Astrocyte (in vitro differentiated cells and primary cell): Measurements from ENCODE around the gene DBNDD2.

Experiments
- CTCF ChIP-seq: IDR thresholded peaks from 2 replicates; pipeline ENCODE4 v1.5.1; 2011; ENCODE audit warnings: low read depth, mild to moderate bottlenecking, inconsistent platforms, low read length, moderate library complexity; ENCODE audit not compliant: insufficient read depth
- EZH2 ChIP-seq: IDR thresholded peaks from 2 replicates; pipeline ENCODE4 v1.6.1; 2012; ENCODE audit warnings: mild to moderate bottlenecking, low read length, inconsistent platforms; ENCODE audit not compliant: insufficient read depth

DNA sequence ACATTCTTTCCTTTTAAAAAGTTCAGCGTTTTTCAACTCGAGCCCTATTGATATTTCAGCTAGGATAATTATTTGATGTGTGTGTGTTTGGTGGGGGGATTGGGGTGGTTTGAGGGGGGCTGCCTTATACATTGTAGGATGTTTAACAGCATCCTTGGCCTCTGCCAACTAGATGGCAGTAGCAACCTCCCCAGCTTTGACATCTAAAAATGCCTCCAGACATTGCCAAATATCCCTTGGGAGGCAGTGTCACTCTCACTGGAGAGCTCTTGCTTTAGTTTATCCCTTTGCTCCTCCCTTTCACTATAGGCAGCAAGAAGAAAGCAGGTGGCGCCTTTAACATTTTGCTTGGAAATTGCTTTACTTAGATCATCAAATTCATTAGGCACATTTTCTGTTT lies 15.4 kb upstream of the DBNDD2 start:
- TF ChIP-seq EZH2 (no peak), CTCF (no peak)
